ENCODE data around the gene AFF3.

DNA sequence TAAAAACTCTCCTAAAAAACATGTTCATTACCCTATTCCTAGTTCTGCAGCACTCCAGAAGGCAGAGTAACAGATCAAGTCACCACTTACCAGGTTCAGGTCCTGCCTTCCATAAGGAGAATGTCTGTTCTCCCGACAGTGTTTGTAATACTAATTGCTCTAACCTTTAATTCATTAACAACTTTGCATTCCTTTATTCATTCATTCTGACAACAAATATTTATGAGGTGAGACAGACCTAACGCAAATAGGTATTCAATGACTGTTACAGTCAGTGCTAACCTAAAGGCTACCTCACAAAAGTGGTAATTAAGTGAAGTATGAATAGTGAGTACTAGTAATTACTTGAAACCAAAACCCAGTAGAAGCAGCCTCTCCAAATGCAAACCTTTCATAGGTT lies 224.0 kb downstream of the AFF3 start:
- TF ChIP-seq HDGF (IDR thresholded peaks at IDR 0.05; ENCODE audit: borderline replicate concordance) (no peak), NFRKB (IDR thresholded peaks at IDR 0.05) (no peak), SP1 (IDR thresholded peaks at IDR 0.05) (no peak), FOXK2 (IDR thresholded peaks at IDR 0.05) (no peak), BHLHE40 (IDR thresholded peaks at IDR 0.05; ENCODE audit: borderline replicate concordance) (no peak), FOXA1 (IDR thresholded peaks at IDR 0.05) (no peak), CTBP1 (IDR thresholded peaks at IDR 0.05; ENCODE audit: borderline replicate concordance) (no peak), FOXM1 (IDR thresholded peaks at IDR 0.05; ENCODE audit: borderline replicate concordance) (no peak), SUZ12 (IDR thresholded peaks at IDR 0.05) (no peak), ARNT (IDR thresholded peaks at IDR 0.05) (no peak), TARDBP (IDR thresholded peaks at IDR 0.05) (no peak)

Data from HEK293T (cell line).